Progenitor cell of endocrine pancreas (in vitro differentiated cells): ENCODE measurements around the gene MTF1. TPM values are rescaled to one million over a fixed set of nuclear protein-coding genes. Genes with fewer than 3 reads are reported as not detected.

Experiments
- DNase-seq: peaks from one replicate; pipeline ENCODE4 v3.0.0; 2021; ENCODE audit warnings: low spot score; ENCODE audit not compliant: unreplicated experiment
- H3K27ac Mint-ChIP-seq: 2 replicates; pipeline ENCODE4 v1.8.0; 2021; ENCODE audit warnings: mild to moderate bottlenecking, moderate library complexity, mixed read lengths
- H3K27me3 Mint-ChIP-seq: 2 replicates; pipeline ENCODE4 v1.8.0; 2021; ENCODE audit warnings: mixed read lengths
- H3K36me3 Mint-ChIP-seq: 2 replicates; pipeline ENCODE4 v1.8.0; 2022; ENCODE audit warnings: mixed read lengths; ENCODE audit not compliant: insufficient read depth
- H3K4me1 Mint-ChIP-seq: 2 replicates; pipeline ENCODE4 v1.8.0; 2021; ENCODE audit warnings: low read depth, mixed read lengths
- H3K4me3 Mint-ChIP-seq: 2 replicates; pipeline ENCODE4 v1.8.0; 2021; ENCODE audit warnings: low read depth, mild to moderate bottlenecking, moderate library complexity, mixed read lengths
- H3K9me3 Mint-ChIP-seq: 2 replicates; pipeline ENCODE4 v1.8.0; 2021; ENCODE audit warnings: low read depth, mixed read lengths
- total RNA-seq: library from RNA; stranded (reverse); gene quantifications from 2 replicates; pipeline ENCODE4 v1.2.1, GENCODE V29; 2021
- TF ChIP-seq, protein P1 (sequence below): fragments of 200-600 bp; sonication (generic); IDR thresholded peaks from one replicate; pipeline ENCODE4 v1.5.0; 2021; ENCODE audit warnings: antibody characterized with exemption, mild to moderate bottlenecking; ENCODE audit not compliant: unreplicated experiment

MTF1 gene
- total RNA-seq, 1 donor from 2014 or later = 15.3 TPM

- DNase-seq = no peak
- Mint-ChIP-seq H3K4me3 (no peak overlapping the region), H3K27me3 (no peaks in the 10 kb centered on the region), H3K36me3 (peaks cover 2% of the 10 kb centered on the region), H3K27ac (no peak overlapping the region), H3K4me1 (peaks cover 2% of the 10 kb centered on the region), H3K9me3 (no peaks in the 10 kb centered on the region)
- TF ChIP-seq, protein P1, sequence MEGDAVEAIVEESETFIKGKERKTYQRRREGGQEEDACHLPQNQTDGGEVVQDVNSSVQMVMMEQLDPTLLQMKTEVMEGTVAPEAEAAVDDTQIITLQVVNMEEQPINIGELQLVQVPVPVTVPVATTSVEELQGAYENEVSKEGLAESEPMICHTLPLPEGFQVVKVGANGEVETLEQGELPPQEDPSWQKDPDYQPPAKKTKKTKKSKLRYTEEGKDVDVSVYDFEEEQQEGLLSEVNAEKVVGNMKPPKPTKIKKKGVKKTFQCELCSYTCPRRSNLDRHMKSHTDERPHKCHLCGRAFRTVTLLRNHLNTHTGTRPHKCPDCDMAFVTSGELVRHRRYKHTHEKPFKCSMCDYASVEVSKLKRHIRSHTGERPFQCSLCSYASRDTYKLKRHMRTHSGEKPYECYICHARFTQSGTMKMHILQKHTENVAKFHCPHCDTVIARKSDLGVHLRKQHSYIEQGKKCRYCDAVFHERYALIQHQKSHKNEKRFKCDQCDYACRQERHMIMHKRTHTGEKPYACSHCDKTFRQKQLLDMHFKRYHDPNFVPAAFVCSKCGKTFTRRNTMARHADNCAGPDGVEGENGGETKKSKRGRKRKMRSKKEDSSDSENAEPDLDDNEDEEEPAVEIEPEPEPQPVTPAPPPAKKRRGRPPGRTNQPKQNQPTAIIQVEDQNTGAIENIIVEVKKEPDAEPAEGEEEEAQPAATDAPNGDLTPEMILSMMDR = no peak
Measured at GRCh38 chr1:37850352-37850955, 8.9 kb downstream of the MTF1 start.

- no peak for DNase-seq
- Mint-ChIP-seq H3K36me3 (peaks cover 4% of the 10 kb centered on the region), H3K9me3 (no peaks in the 10 kb centered on the region), H3K27ac (no peak overlapping the region), H3K27me3 (no peaks in the 10 kb centered on the region), H3K4me3 (no peak overlapping the region), H3K4me1 (peaks cover 4% of the 10 kb centered on the region)
- TF ChIP-seq, protein P1 = no peak
Measured at GRCh38 chr1:37849480-37849879, 9.9 kb downstream of the MTF1 start.

DNA sequence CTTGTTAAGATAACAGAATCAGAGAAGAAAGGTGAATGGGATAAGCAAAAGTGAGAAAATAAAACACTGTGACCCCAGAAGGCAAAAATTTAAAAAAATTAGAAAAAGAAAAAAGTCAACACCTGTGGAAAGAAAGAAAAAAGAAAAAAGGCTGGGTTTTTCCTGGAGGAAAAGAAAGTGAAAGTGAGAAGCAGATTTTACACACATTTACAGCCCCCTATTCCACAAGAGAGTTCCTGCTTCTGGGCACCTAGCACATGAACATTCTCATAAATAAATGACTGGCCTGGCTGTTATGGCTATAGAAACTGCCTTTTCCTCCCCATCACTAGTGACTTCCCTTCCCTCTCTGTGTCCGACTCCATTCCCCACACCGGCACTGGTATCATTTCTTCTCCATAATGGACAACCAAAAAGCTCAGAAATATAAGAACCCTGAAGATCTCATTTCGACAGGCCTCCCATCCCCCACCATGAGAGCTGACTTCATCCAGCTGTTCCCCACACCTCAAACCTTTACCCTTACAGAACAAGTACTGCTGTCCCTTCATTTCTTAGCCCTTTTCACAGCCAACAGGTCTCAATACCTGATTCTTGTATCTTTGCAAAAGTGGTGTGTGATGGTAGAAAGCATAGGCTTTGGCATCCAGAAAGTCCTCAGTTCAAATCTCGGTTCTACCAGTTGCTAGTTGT, 12.6 kb downstream of the MTF1 start:
- Mint-ChIP-seq H3K27ac (no peak overlapping the region), H3K9me3 (no peaks in the 10 kb centered on the region), H3K36me3 (peaks cover 2% of the 10 kb centered on the region), H3K4me1 (peaks cover 14% of the 10 kb centered on the region), H3K4me3 (no peak overlapping the region), H3K27me3 (no peaks in the 10 kb centered on the region)
- DNase-seq = no peak
- TF ChIP-seq, protein P1 = no peak

GRCh38 chr1:37845786-37846185, 13.6 kb downstream of the MTF1 start:
- no peak for DNase-seq
- Mint-ChIP-seq H3K36me3 (peaks cover 2% of the 10 kb centered on the region), H3K4me1 (peaks cover 14% of the 10 kb centered on the region), H3K27ac (no peak overlapping the region), H3K27me3 (no peaks in the 10 kb centered on the region), H3K4me3 (no peak overlapping the region), H3K9me3 (no peaks in the 10 kb centered on the region)
- TF ChIP-seq, protein P1 = no peak

DNA sequence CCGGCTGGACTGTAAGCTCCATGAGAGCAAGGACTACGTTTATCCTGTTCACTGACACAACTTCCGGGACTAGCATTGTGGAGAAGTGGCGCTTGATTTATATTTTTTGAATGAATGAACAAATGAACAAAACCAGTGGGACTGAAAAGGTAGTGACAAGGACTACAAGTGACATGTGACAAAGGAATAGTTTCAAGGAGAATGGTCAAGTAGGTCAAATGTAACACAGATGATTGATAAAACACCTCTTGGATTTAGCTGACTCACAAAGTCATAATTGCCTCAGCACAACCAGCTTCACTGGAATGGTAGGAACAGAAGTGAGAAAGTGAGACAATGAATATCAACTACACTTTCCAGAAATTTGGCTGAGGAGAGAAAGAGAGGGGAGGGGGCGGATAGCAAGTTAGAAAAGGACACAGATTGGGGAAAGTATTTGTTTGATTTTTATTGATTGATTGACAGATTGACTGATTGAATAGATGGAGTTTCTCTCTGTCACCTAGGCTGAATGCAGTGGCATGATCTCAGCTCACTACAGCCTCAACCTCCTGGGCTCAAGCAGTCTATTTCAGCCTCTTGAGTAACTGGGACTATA, 14.2 kb downstream of the MTF1 start:
- Mint-ChIP-seq H3K4me3 (no peak overlapping the region), H3K36me3 (peaks cover 2% of the 10 kb centered on the region), H3K9me3 (no peaks in the 10 kb centered on the region), H3K27ac (no peak overlapping the region), H3K4me1 (peaks cover 14% of the 10 kb centered on the region), H3K27me3 (no peaks in the 10 kb centered on the region)
- DNase-seq = no peak
- TF ChIP-seq, protein P1 = no peak
